HG03442 (cell line): Measurements from ENCODE around the gene RNF212.
"Not testable (repeated sequence)": the region's sequence is repeated elsewhere in the genome, so short reads cannot be mapped to it uniquely, and the experiment has no call there.

Experiments
- ATAC-seq: cut with Tn5 transposase; IDR thresholded peaks from one replicate; pipeline ENCODE4 v1.9.1; 2021; ENCODE audit warnings: mild to moderate bottlenecking, moderate library complexity; ENCODE audit not compliant: unreplicated experiment

Gene RNF212

GRCh38 chr4:1072830-1073446, 40.4 kb downstream of the RNF212 start:
- ATAC-seq, result no peak

GRCh38 chr4:1069394-1069793, 44.0 kb downstream of the RNF212 start:
- no peak for ATAC-seq

- ATAC-seq, result no peak
Observed at GRCh38 chr4:1065732-1066131, 47.6 kb downstream of the RNF212 start.

- no peak for ATAC-seq
Observed at GRCh38 chr4:1062419-1062818, 50.9 kb downstream of the RNF212 start.

- no peak for ATAC-seq
Observed at GRCh38 chr4:1061760-1062159, 51.6 kb downstream of the RNF212 start.

GRCh38 chr4:1061056-1061700, 52.2 kb downstream of the RNF212 start:
- ATAC-seq, result no peak

- ATAC-seq, result no peak
Observed at GRCh38 chr4:1060621-1061020, 52.7 kb downstream of the RNF212 start.

GRCh38 chr4:1060121-1060520, 53.2 kb downstream of the RNF212 start:
- ATAC-seq, result no peak

GRCh38 chr4:1058997-1059665, 54.2 kb downstream of the RNF212 start:
- ATAC-seq, result no peak

- ATAC-seq, result no peak
Observed at GRCh38 chr4:1058198-1058996, 55.0 kb downstream of the RNF212 start.

- no peak for ATAC-seq
Observed at GRCh38 chr4:1057403-1057745, 56.0 kb downstream of the RNF212 start.

- ATAC-seq, result no peak
Observed at GRCh38 chr4:1056671-1057402, 56.5 kb downstream of the RNF212 start.

- ATAC-seq, result peak; percentile 46
Observed at GRCh38 chr4:1055721-1056590, 57.4 kb downstream of the RNF212 start.

- not testable (repeated sequence) for ATAC-seq
Observed at GRCh38 chr4:1055243-1055701, 58.1 kb downstream of the RNF212 start.

GRCh38 chr4:1054696-1055242, 58.6 kb downstream of the RNF212 start:
- ATAC-seq, result not testable (repeated sequence)

GRCh38 chr4:1053891-1054290, 59.5 kb downstream of the RNF212 start:
- not testable (repeated sequence) for ATAC-seq

GRCh38 chr4:1053080-1053661, 60.2 kb downstream of the RNF212 start:
- no peak for ATAC-seq

GRCh38 chr4:1052231-1052671, 61.1 kb downstream of the RNF212 start:
- ATAC-seq, result no peak

- ATAC-seq, result no peak
Observed at GRCh38 chr4:1051472-1051871, 61.9 kb downstream of the RNF212 start.
